Measurements from ENCODE around the gene DOCK3.

DOCK3 gene

DNA sequence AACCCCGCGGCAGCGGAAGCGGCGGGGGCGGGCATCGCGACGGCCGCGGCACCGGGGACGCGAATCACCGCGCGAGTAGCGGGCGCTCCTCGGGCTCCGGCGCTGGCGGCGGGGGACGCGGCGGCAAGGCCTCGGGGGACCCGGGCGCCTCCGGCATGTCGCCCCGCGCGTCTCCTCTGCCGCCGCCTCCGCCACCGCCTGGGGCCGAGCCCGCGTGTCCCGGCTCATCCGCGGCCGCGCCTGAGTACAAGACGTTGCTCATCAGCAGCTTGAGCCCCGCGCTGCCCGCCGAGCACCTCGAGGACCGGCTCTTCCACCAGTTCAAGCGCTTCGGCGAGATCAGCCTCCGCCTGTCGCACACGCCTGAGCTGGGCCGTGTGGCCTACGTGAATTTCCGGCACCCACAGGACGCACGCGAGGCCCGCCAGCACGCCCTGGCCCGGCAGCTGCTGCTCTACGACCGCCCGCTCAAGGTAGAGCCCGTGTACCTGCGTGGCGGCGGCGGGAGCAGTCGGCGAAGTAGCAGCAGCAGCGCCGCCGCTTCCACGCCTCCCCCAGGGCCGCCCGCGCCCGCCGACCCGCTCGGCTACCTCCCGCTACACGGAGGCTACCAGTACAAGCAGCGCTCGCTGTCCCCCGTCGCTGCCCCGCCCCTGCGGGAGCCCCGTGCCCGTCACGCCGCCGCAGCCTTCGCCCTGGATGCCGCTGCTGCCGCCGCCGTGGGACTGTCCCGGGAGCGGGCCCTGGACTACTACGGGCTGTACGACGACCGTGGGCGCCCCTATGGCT, 717.0 kb downstream of the DOCK3 start:
- peak; percentile 36 for DNase-seq

DNA sequence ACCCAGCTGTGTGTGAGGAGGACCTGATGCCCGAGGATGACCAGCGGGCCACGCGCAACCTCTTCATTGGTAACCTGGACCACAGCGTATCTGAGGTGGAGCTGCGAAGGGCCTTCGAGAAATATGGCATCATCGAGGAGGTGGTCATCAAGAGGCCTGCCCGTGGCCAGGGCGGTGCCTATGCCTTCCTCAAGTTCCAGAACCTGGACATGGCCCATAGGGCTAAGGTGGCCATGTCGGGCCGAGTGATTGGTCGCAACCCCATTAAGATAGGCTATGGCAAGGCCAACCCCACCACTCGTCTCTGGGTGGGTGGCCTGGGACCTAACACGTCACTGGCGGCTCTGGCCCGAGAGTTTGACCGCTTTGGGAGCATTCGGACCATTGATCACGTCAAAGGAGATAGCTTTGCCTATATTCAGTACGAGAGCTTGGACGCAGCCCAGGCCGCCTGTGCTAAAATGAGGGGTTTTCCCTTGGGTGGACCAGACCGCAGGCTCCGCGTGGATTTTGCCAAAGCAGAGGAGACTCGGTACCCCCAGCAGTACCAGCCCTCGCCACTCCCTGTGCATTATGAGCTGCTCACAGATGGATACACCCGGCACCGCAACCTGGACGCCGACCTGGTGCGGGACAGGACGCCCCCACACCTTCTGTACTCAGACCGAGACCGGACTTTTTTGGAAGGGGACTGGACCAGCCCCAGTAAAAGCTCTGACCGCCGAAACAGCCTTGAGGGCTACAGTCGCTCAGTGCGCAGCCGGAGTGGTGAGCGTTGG, 717.8 kb downstream of the DOCK3 start:
- DNase-seq = peak; percentile 25

DNA sequence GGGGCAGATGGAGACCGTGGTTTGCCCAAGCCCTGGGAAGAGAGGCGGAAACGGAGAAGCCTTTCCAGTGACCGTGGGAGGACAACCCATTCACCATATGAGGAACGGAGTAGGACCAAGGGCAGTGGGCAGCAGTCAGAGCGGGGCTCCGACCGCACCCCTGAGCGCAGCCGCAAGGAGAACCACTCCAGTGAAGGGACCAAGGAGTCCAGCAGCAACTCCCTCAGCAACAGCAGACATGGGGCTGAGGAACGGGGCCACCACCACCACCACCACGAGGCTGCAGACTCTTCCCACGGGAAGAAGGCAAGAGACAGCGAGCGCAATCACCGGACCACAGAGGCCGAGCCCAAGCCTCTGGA, 718.4 kb downstream of the DOCK3 start:
- peak; percentile 10 for DNase-seq

DNA sequence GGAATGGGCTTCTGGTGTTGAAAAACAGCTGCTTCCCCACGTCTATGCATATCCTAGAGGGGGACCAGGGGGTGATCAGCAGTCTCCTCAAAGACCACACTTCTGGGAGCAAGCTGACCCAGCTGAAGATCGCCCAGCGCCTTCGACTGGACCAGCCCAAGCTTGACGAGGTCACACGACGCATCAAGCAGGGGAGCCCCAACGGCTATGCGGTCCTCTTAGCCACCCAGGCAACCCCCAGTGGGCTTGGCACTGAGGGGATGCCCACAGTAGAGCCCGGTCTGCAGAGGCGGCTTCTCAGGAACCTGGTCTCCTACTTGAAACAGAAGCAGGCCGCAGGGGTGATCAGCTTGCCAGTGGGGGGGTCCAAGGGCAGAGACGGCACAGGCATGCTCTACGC, 718.8 kb downstream of the DOCK3 start:
- peak; percentile 12 for DNase-seq

DNA sequence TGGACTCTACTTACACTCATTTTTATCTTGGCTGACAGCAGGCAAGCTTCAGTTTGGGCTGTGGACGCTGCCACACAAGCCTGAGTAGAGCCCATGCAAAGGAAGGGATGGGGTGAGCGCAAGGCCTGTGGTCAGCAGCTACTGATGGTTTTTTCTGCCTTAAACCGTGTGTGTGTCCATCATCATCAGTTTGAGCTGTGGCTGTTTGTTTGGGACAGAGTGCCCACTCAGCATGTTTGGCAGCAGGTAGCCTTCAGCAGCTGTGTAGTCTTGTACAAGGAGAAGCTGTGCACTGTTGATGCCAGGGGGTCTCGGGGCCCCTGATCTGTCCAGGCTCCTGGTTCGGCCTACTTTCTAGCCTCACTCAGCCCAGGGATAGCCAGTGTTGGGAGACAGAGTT, 719.8 kb downstream of the DOCK3 start:
- no peak for DNase-seq

DNA sequence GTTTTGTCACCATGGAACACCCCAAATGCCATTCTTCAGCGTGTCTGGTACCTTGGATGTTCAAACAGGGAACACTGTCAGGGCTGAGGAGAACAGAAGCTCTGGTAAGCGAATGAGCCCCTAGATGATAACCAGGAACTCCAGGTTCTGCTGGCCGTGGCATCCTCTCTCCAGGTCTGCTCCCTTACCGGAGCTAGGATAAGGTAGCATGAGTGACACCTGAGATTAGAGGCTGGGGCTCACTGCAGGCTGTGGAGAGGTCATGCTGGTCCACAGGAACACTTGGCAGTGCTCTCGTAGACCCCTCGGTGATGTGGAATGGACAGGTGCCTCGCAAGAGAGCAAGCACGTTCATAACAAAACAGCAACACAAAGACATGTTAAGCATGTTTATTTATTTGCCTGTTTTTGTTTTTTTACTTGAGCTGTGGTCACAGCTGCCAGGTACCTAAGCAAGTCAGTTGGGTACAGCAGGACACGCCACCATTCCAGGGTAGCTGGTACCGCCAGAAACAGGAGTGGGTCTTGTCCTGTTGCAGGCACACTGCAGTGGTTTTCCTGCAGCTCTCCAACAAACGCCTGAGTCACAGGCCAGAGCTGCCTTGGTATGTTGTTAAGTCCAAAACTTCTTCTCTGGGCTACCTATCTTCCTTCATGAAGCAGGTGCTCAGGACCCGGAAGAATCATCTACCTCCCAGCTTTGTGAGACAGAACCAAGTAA, 720.9 kb downstream of the DOCK3 start:
- DNase-seq = peak; percentile 16

DNA sequence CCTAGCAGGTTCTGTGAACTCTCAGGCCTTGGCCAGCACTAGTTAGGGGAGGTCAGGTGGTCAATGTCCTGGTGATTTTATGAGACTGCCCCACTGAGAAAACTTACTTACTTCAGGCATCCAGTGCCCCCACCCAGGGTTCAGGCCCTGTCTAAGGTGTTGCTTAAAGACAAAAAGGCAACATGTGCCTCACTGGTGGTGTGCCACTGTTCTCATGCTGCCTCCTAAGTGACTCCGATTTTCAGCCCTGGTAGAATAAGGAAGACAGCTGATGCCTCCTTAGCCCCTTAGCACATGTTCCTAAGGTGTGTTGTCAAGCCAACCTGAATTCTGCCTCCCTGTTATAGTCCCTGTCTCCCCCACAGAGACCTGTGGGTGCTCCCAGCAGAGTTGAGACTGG, 721.7 kb downstream of the DOCK3 start:
- DNase-seq = no peak

DNA sequence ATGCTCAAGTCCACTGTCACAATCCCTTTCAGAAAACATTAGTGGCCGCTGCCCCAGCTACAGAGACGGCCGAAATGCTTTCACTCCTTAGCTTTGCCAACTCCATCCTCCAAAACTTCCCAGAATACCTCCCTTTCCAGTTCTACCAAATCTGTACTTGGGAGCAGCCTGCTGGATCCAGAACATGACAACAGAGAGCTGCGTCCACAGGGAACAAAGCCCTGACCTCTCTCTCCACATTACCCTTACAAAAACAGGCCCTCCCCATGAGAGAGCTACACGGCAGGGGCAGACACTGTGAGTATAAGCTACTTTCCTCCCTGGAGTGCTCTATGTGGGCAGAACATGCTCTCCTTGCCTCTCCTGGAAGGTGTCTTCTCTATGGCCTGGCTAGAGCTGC, 722.7 kb downstream of the DOCK3 start:
- no peak for DNase-seq

DNA sequence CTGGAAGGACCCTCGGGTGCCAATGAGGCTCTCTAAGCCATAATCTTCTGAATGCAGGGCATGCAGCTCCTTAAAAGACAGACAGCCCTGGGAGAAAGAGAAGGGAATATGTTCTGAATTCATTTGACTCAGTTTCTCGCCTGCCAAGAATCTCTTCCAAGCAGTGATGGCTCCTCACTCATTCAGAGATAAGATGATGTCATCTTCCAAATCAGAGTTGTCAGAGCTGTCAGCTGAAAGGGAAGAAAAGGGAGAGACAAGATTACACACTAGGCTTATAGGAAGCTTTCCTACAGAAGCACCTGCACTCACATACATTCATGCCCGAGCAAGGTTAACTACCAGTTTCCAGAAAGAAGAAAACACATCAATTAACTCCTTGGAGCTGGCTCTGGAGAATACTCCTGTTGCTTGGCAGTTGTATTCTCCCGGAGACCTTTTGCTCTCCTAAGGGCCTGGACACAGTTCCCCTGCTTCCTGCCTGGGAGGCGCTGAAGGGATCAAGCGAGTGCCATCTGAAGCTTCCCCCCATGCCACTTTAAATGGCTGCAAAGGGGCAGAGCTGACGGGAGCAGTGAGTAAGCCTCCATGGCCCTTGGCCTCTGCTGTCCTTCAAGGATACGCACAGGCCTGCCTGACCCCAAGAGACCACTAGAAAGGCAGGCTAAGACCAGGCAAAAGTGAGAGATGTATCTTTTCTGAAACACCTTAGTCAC, 724.0 kb downstream of the DOCK3 start:
- no peak for DNase-seq

DNA sequence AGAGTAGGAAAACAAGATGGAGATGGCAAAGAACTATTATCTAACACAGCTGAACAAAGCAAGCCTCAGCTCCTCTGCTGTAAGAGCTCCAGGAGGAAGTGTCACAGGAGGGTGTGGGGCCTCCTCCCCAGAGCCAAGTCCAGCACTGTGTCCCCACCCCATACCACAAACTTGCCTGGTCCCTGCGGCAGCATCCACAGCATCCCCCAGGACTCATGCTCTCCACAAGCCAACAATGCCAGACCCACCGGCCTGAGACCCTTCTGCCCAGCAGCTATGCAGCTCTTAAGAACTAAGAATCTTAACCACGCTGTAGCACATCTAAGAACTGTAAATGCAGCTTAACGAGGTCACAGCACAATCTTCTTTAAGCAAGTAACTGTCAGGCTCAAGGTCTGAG, 725.4 kb downstream of the DOCK3 start:
- DNase-seq = no peak

DNA sequence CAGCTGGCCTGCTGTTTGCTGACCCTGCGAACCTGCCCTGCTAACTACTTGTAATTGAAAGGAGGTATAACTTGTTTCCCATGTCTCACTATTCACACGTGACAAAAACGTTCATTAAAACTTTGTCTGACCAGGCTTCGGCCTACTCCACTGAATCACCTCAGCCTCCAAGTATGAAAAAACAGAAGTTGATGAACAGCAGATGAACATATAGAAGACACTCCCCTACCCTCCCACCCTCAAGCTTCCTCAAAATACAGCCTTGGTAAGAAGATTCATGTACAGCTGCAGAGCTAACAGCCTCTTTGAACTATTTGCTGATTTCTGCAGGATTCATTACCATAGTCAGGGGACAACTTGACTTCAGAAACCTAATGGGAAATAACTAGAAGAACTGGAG, 727.0 kb downstream of the DOCK3 start:
- no peak for DNase-seq

DNA sequence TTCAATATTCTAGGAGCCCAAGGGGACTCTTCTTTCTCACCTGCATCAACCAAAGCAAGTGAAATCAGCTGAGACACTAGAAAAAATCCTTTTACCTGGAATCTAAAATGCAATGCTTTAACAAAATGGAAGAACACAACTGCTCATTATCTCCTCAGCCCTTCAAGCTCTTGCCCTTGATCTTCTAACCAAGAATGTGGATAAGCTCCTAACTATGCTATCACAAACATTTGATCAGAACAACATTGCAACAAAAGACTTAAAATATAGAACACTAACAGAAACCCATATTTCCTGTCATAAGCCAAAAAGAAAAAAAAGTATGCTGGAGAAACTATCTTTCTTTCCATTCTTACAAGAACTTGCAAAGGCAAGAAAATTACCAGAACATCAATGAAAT, 728.9 kb downstream of the DOCK3 start:
- DNase-seq = no peak

DNA sequence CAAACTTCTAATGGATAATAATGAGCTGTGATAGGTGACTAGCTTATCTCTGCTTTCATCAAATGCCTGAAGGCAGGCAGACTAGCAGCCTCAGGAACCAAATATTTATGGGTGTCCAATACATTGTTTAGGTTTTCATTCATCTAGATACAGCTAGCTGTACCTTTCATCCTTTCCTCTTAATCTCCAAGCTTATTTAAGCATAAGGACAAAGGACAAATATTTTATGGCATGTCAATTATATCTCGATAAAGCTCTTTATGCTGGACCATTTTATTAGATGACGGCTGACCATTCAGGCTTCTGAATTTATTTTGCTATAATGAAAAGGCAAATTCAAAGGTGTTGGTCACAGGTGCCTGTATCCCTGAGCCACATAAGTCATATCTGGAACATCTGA, 733.3 kb downstream of the DOCK3 start:
- DNase-seq = no peak

DNA sequence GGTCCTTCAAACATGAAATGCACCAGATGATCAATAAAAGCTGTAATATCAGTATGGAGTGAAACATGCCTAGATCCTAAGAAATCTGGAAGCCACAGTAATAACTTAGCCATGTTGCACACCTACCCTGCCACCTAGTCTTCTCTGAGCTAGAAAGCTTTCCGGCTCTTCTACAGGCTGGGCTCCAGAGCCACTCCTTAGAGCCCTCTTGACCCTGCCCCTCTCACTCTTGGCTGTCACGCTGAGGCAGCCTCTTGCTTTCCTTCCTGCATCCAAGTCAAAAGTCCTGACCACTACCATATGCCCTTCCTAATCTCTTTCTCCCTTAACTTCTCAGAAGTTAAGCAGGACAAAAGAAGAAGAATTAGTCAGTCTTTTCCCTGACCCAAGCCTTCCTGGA, 734.1 kb downstream of the DOCK3 start:
- DNase-seq = no peak

DNA sequence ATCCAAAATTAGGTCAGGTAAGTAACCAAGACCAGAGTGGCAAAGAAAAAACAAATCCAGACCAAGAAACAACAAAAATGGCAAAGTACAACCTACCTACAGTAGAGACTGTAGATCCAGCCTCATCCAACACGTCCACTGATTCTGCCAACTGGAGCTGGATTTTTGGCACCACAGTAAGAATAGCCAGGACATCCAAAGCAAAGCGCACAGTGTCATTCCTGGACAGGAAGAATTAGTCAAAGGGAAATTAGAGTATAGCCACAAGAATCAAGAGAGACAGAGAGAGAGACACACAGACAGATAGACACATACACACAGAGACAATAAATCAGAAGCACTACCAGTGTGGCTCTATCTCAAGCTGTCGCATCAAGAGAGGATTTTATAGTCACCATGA, 747.5 kb downstream of the DOCK3 start:
- DNase-seq = no peak

DNA sequence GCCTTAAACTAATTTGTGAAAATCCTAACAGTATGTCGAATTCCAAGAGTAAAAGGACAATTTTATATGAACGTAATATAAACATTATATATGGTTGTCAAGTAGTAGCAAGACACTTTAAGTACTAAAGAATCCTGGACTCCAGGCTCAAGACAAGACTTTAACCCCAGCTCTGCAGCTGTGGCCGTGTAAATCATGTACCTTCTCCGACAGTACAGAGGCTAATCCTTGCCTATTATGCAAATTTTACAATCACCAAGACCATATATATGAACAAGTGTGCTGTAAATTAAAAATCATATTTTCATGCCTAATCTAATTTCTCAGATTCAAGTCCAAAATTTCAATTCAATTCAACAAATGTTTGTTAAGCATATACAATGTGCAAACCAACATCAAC, 752.2 kb downstream of the DOCK3 start:
- no peak for DNase-seq

DNA sequence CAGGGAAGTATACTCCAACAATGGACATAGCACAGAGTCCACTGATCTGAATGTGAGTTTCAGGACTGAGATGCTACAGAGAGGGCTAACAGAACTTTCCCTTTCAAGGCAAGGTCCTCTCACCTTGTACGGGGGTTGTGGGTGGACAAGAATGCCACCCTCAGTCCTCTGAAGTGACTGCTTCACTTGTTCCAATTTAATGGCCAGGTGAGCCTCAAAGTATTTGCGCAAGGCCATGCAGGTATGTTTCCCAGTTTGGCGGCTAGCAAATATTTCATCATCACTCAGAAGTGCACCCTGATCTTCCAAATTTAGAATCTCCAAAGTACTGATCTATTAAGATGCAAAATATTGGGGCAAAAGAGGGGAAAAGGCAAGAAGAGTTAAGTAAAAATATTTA, 754.4 kb downstream of the DOCK3 start:
- DNase-seq = no peak

Measured in femur (tissue), 1 donor.